Liver (tissue), 9 donors: ENCODE data around the gene PHF24. TPM values are rescaled to one million over a fixed set of nuclear protein-coding genes. Genes with fewer than 3 reads are reported as not detected.

Experiments used
- DNase-seq: peaks from one replicate; pipeline ENCODE4 v3.0.0-alpha.2; 2017; ENCODE audit warnings: low spot score
- H3K27ac ChIP-seq, 2 donors: one replicate each; pipeline ENCODE4 v1.7.0; 2013; ENCODE audit warnings: inconsistent platforms in 2 of 2, low read length in 2 of 2, control low read depth in 1 of 2, low read depth in 1 of 2, mild to moderate bottlenecking in 1 of 2
- H3K27me3 ChIP-seq, 4 donors: one replicate each; pipeline versions ENCODE4 v1.6.1 to v1.7.0; 2013; ENCODE audit warnings: low read length in 3 of 4, inconsistent platforms in 1 of 4, mild to moderate bottlenecking in 1 of 4, moderate library complexity in 1 of 4; ENCODE audit not compliant: control insufficient read depth in 4 of 4, insufficient read depth in 4 of 4
- H3K36me3 ChIP-seq, 4 donors: one replicate each; pipeline versions ENCODE4 v1.6.1 to v1.7.0; 2013; ENCODE audit warnings: low read length in 3 of 4, mild to moderate bottlenecking in 3 of 4, low read depth in 1 of 4, moderate library complexity in 1 of 4; ENCODE audit not compliant: control insufficient read depth in 4 of 4, insufficient read depth in 3 of 4
- H3K4me1 ChIP-seq, 4 donors: one replicate each; pipeline versions ENCODE4 v1.6.1 to v1.7.0; 2013; ENCODE audit warnings: low read length in 3 of 4, mild to moderate bottlenecking in 3 of 4, moderate library complexity in 1 of 4; ENCODE audit not compliant: control insufficient read depth in 4 of 4, insufficient read depth in 4 of 4
- H3K4me3 ChIP-seq, 3 donors: one replicate each; pipeline versions ENCODE4 v1.6.1 to v1.7.0; 2013; ENCODE audit warnings: low read length in 3 of 3, control low read depth in 1 of 3, low read depth in 1 of 3, mild to moderate bottlenecking in 1 of 3
- H3K9ac ChIP-seq, 2 donors: one replicate each; pipeline ENCODE4 v1.7.0; 2013; ENCODE audit warnings: low read length in 2 of 2, mild to moderate bottlenecking in 2 of 2, moderate library complexity in 2 of 2, control low read depth in 1 of 2, low read depth in 1 of 2
- H3K9me3 ChIP-seq, 4 donors: one replicate each; pipeline versions ENCODE4 v1.6.1 to v1.7.0; 2013; ENCODE audit warnings: low read length in 3 of 4; ENCODE audit not compliant: control insufficient read depth in 4 of 4
- EGR1 ChIP-seq, 2 donors: IDR thresholded peaks; 2 replicates each; pipeline ENCODE4 v1.6.1; 2016 to 2018; ENCODE audit warnings: antibody characterized with exemption in 2 of 2, low read depth in 2 of 2
- FOXA1 ChIP-seq: IDR thresholded peaks from 2 replicates; pipeline ENCODE4 v1.6.1; 2016; ENCODE audit warnings: antibody characterized with exemption
- FOXA2 ChIP-seq: IDR thresholded peaks from 2 replicates; pipeline ENCODE4 v1.6.1; 2016; ENCODE audit warnings: antibody characterized with exemption
- GABPA ChIP-seq, 2 donors: IDR thresholded peaks in 1 of 2; conservative IDR thresholded peaks in 1 of 2; 2 replicates each; pipeline ENCODE4 v1.6.1; 2016; ENCODE audit warnings: antibody characterized with exemption in 2 of 2, mild to moderate bottlenecking in 1 of 2, moderate library complexity in 1 of 2
- HNF4A ChIP-seq, 2 donors: conservative IDR thresholded peaks; 2 replicates each; pipeline ENCODE4 v1.6.1; 2016; ENCODE audit warnings: antibody characterized with exemption in 2 of 2, mild to moderate bottlenecking in 2 of 2
- HNF4G ChIP-seq: IDR thresholded peaks from 2 replicates; pipeline ENCODE4 v1.6.1; 2016; ENCODE audit warnings: antibody characterized with exemption
- JUND ChIP-seq, 2 donors: IDR thresholded peaks; 2 replicates each; pipeline ENCODE4 v1.6.1; 2016; ENCODE audit warnings: antibody characterized with exemption in 2 of 2
- MAX ChIP-seq: IDR thresholded peaks from 2 replicates; pipeline ENCODE4 v1.6.1; 2016; ENCODE audit warnings: antibody characterized with exemption
- NR2F2 ChIP-seq: IDR thresholded peaks from 2 replicates; pipeline ENCODE4 v1.6.1; 2016; ENCODE audit warnings: antibody characterized with exemption
- RAD21 ChIP-seq, 2 donors: IDR thresholded peaks; 2 replicates each; pipeline ENCODE4 v1.6.1; 2016; ENCODE audit warnings: antibody characterized with exemption in 2 of 2, mild to moderate bottlenecking in 2 of 2
- RXRA ChIP-seq, 2 donors: IDR thresholded peaks; 2 replicates each; pipeline ENCODE4 v1.6.1; 2017 to 2018; ENCODE audit warnings: antibody characterized with exemption in 2 of 2, mild to moderate bottlenecking in 1 of 2
- SP1 ChIP-seq: IDR thresholded peaks from 2 replicates; pipeline ENCODE4 v1.6.1; 2018; ENCODE audit warnings: antibody characterized with exemption, mild to moderate bottlenecking
- TAF1 ChIP-seq: conservative IDR thresholded peaks from 2 replicates; pipeline ENCODE4 v1.6.1; 2016; ENCODE audit warnings: antibody characterized with exemption, mild to moderate bottlenecking
- YY1 ChIP-seq: IDR thresholded peaks from 2 replicates; pipeline ENCODE4 v1.6.1; 2016; ENCODE audit warnings: antibody characterized with exemption, mild to moderate bottlenecking
- WGBS: extraction: QIAGEN DNeasy Blood & Tissue Kit; methylation state at CpG from one replicate; pipeline ENCODE4 v1.1.7; 2013; 5-methylcytosine and 5-hydroxymethylcytosine counted together
- polyA plus RNA-seq, 2 donors: library from polyadenylated mRNA; stranded (reverse) in 1 of 2; unstranded in 1 of 2; fragments of 200-250 nt in 1 of 2; fragments of >200 nt in 1 of 2; fragmentation: Nextera tagmentation in 1 of 2; extraction: Ambion mirVana in 1 of 2; gene quantifications; one replicate each; pipeline versions ENCODE4 v1.2.1 to v1.2.3, GENCODE V29; 2013 to 2015
- total RNA-seq, 2 donors: library from RNA; depleted of rRNA; stranded (reverse); fragments of >200 nt; gene quantifications; one replicate each; pipeline ENCODE4 v1.2.3, GENCODE V29; 2014
- TF ChIP-seq, protein P1 (sequence below): IDR thresholded peaks from 2 replicates; pipeline ENCODE4 v1.6.1; 2016; ENCODE audit warnings: antibody characterized with exemption
- TF ChIP-seq, protein P2 (sequence below): IDR thresholded peaks from 2 replicates; pipeline ENCODE4 v1.6.1; 2016; ENCODE audit warnings: antibody characterized with exemption
- TF ChIP-seq, protein P3 (sequence below): IDR thresholded peaks from 2 replicates; pipeline ENCODE4 v1.6.1; 2016; ENCODE audit warnings: antibody characterized with exemption, mild to moderate bottlenecking
- TF ChIP-seq, protein P4 (sequence below): fragments of 150-350 bp; IDR thresholded peaks from 2 replicates; pipeline ENCODE4 v1.5.1; 2017; ENCODE audit warnings: improper control_type of control experiment, low read depth, low read length; ENCODE audit not compliant: missing input control
- donor health status: healthy.
- donor health status: healthy.
- donor health status: healthy.
- donor health status: healthy.
- donor health status: healthy.

PHF24 gene
- total and polyA plus RNA-seq, 4 donors: 0.01 to 0.17 (median 0.04) TPM

GRCh38 chr9:34964458-34964857 lies 6.4 kb downstream of the PHF24 start:
- TF ChIP-seq FOXA1 (no peak), HNF4G (no peak), EGR1 (IDR thresholded peaks at IDR 0.05; ENCODE audit: low read depth in 2 of 2) (no peak), TAF1 (no peak), NR2F2 (no peak), GABPA (IDR thresholded peaks at IDR 0.05 in 1 of 2, conservative IDR thresholded peaks at IDR 0.05 in 1 of 2) (no peak), FOXA2 (no peak), JUND (IDR thresholded peaks at IDR 0.05) (no peak), RXRA (IDR thresholded peaks at IDR 0.05) (no peak), MAX (no peak), YY1 (no peak), RAD21 (IDR thresholded peaks at IDR 0.05) (no peak), HNF4A (conservative IDR thresholded peaks at IDR 0.05) (no peak), SP1 (no peak)
- TF ChIP-seq, protein P1, sequence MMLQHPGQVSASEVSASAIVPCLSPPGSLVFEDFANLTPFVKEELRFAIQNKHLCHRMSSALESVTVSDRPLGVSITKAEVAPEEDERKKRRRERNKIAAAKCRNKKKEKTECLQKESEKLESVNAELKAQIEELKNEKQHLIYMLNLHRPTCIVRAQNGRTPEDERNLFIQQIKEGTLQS: no peak
- TF ChIP-seq, protein P2, sequence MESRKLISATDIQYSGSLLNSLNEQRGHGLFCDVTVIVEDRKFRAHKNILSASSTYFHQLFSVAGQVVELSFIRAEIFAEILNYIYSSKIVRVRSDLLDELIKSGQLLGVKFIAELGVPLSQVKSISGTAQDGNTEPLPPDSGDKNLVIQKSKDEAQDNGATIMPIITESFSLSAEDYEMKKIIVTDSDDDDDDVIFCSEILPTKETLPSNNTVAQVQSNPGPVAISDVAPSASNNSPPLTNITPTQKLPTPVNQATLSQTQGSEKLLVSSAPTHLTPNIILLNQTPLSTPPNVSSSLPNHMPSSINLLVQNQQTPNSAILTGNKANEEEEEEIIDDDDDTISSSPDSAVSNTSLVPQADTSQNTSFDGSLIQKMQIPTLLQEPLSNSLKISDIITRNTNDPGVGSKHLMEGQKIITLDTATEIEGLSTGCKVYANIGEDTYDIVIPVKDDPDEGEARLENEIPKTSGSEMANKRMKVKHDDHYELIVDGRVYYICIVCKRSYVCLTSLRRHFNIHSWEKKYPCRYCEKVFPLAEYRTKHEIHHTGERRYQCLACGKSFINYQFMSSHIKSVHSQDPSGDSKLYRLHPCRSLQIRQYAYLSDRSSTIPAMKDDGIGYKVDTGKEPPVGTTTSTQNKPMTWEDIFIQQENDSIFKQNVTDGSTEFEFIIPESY: no peak
- TF ChIP-seq, protein P3, sequence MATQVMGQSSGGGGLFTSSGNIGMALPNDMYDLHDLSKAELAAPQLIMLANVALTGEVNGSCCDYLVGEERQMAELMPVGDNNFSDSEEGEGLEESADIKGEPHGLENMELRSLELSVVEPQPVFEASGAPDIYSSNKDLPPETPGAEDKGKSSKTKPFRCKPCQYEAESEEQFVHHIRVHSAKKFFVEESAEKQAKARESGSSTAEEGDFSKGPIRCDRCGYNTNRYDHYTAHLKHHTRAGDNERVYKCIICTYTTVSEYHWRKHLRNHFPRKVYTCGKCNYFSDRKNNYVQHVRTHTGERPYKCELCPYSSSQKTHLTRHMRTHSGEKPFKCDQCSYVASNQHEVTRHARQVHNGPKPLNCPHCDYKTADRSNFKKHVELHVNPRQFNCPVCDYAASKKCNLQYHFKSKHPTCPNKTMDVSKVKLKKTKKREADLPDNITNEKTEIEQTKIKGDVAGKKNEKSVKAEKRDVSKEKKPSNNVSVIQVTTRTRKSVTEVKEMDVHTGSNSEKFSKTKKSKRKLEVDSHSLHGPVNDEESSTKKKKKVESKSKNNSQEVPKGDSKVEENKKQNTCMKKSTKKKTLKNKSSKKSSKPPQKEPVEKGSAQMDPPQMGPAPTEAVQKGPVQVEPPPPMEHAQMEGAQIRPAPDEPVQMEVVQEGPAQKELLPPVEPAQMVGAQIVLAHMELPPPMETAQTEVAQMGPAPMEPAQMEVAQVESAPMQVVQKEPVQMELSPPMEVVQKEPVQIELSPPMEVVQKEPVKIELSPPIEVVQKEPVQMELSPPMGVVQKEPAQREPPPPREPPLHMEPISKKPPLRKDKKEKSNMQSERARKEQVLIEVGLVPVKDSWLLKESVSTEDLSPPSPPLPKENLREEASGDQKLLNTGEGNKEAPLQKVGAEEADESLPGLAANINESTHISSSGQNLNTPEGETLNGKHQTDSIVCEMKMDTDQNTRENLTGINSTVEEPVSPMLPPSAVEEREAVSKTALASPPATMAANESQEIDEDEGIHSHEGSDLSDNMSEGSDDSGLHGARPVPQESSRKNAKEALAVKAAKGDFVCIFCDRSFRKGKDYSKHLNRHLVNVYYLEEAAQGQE: no peak
- TF ChIP-seq, protein P4, sequence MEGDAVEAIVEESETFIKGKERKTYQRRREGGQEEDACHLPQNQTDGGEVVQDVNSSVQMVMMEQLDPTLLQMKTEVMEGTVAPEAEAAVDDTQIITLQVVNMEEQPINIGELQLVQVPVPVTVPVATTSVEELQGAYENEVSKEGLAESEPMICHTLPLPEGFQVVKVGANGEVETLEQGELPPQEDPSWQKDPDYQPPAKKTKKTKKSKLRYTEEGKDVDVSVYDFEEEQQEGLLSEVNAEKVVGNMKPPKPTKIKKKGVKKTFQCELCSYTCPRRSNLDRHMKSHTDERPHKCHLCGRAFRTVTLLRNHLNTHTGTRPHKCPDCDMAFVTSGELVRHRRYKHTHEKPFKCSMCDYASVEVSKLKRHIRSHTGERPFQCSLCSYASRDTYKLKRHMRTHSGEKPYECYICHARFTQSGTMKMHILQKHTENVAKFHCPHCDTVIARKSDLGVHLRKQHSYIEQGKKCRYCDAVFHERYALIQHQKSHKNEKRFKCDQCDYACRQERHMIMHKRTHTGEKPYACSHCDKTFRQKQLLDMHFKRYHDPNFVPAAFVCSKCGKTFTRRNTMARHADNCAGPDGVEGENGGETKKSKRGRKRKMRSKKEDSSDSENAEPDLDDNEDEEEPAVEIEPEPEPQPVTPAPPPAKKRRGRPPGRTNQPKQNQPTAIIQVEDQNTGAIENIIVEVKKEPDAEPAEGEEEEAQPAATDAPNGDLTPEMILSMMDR: no peak
- 80% methylated on average over 3 of the region's 3 CpGs for WGBS

More at GRCh38 chr9:34964458-34964857, 6.4 kb downstream of the PHF24 start:
- no peak overlapping the region for H3K27ac ChIP-seq
- H3K4me3 ChIP-seq: no peak overlapping the region
- H3K27me3 ChIP-seq: peaks cover 0 to 3% (median 0%) of the 10 kb centered on the region in 4 donors
- no peak overlapping the region for H3K9ac ChIP-seq
- H3K9me3 ChIP-seq: no peaks in the 10 kb centered on the region
- no peaks in the 10 kb centered on the region for H3K4me1 ChIP-seq
- no peak for DNase-seq
- H3K36me3 ChIP-seq: no peaks in the 10 kb centered on the region
